Esophagus mucosa (tissue), 1 donor: Measurements from ENCODE around the gene RAB15. TPM values are rescaled to one million over a fixed set of nuclear protein-coding genes. Genes with fewer than 3 reads are reported as not detected.

Source experiments
- ATAC-seq: fragments of 200-7000 bp; cut with Tn5 transposase; one replicate; pipeline ENCODE4 v1.9.1; 2020
- total RNA-seq: library from RNA; stranded (reverse); gene quantifications from one replicate; pipeline ENCODE4 v1.2.4, GENCODE V29; 2023
- donor health status: DM: yes; HTN: yes; CAD: no.

RAB15 gene
- total RNA-seq, 1 donor from 2014 or later: 1.8 TPM

- no peak for ATAC-seq
Observed at GRCh38 chr14:64987438-64987767, 15.3 kb upstream of the RAB15 start.

GRCh38 chr14:64986648-64987437 lies 14.7 kb upstream of the RAB15 start, which contains the start of gene FNTB:
Gene FNTB (plus strand): TSS chr14:64986895. CDS start chr14:64986954, 59 bp downstream.
- peak; percentile 97 for ATAC-seq

- no peak for ATAC-seq
Observed at GRCh38 chr14:64983439-64984310, 11.5 kb upstream of the RAB15 start.

GRCh38 chr14:64979336-64980074 lies 7.4 kb upstream of the RAB15 start:
- ATAC-seq: no peak

- ATAC-seq: no peak
Observed at GRCh38 chr14:64974563-64974962, 2.4 kb upstream of the RAB15 start.

GRCh38 chr14:64973826-64974225 lies 1.7 kb upstream of the RAB15 start:
- ATAC-seq: no peak

- ATAC-seq: no peak
Observed at GRCh38 chr14:64973026-64973442, 898 bp upstream of the RAB15 start.

GRCh38 chr14:64971491-64971942 lies 619 bp downstream of the RAB15 start:
- no peak for ATAC-seq

GRCh38 chr14:64970776-64971477 lies 1.2 kb downstream of the RAB15 start:
- no peak for ATAC-seq

- no peak for ATAC-seq
Observed at GRCh38 chr14:64970041-64970440, 2.1 kb downstream of the RAB15 start.

- no peak for ATAC-seq
Observed at GRCh38 chr14:64968651-64969050, 3.5 kb downstream of the RAB15 start.

GRCh38 chr14:64968167-64968566 lies 4.0 kb downstream of the RAB15 start:
- ATAC-seq: no peak

- ATAC-seq: peak; percentile 85
Observed at GRCh38 chr14:64966976-64967375, 5.2 kb downstream of the RAB15 start.

GRCh38 chr14:64965356-64966000 lies 6.7 kb downstream of the RAB15 start:
- no peak for ATAC-seq

- no peak for ATAC-seq
Observed at GRCh38 chr14:64963611-64964010, 8.5 kb downstream of the RAB15 start.

GRCh38 chr14:64960762-64961276 lies 11.3 kb downstream of the RAB15 start:
- peak; percentile 63 for ATAC-seq

- ATAC-seq: peak; percentile 63
Observed at GRCh38 chr14:64958743-64959142, 13.4 kb downstream of the RAB15 start.

- ATAC-seq: no peak
Observed at GRCh38 chr14:64958201-64958600, 13.9 kb downstream of the RAB15 start.

GRCh38 chr14:64956697-64957406 lies 15.3 kb downstream of the RAB15 start:
- ATAC-seq: no peak

- ATAC-seq: no peak
Observed at GRCh38 chr14:64955297-64955696, 16.8 kb downstream of the RAB15 start.
